ENCODE data around the gene GNA12.
"Not testable (repeated sequence)": the region's sequence is repeated elsewhere in the genome, so short reads cannot be mapped to it uniquely, and the experiment has no call there.

DNA sequence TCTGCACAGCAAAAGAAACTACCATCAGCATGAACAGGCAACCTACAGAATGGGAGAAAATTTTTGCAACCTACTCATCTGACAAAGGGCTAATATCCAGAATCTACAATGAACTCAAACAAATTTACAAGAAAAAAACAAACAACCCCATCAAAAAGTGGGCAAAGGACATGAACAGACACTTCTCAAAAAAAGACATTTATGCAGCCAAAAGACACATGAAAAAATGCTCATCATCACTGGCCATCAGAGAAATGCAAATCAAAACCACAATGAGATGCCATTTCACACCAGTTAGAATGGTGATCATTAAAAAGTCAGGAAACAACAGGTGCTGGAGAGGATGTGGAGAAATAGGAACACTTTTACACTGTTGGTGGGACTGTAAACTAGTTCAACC lies 95.4 kb downstream of the GNA12 start:
- TF ChIP-seq, protein P1, sequence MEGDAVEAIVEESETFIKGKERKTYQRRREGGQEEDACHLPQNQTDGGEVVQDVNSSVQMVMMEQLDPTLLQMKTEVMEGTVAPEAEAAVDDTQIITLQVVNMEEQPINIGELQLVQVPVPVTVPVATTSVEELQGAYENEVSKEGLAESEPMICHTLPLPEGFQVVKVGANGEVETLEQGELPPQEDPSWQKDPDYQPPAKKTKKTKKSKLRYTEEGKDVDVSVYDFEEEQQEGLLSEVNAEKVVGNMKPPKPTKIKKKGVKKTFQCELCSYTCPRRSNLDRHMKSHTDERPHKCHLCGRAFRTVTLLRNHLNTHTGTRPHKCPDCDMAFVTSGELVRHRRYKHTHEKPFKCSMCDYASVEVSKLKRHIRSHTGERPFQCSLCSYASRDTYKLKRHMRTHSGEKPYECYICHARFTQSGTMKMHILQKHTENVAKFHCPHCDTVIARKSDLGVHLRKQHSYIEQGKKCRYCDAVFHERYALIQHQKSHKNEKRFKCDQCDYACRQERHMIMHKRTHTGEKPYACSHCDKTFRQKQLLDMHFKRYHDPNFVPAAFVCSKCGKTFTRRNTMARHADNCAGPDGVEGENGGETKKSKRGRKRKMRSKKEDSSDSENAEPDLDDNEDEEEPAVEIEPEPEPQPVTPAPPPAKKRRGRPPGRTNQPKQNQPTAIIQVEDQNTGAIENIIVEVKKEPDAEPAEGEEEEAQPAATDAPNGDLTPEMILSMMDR (IDR thresholded peaks at IDR 0.05 in 8 of 11, conservative IDR thresholded peaks at IDR 0.05 in 3 of 11): not testable (repeated sequence)
- not testable (repeated sequence) for TF ChIP-seq POLR2A (IDR thresholded peaks at IDR 0.05)

Data from spleen (tissue), 7 donors.